Spleen (tissue), 7 donors: ENCODE data around the gene CCDC149.

Experiments used
- POLR2A ChIP-seq, 3 donors: fragments of 450-650 bp; IDR thresholded peaks; one replicate each; pipeline ENCODE4 v1.5.1; 2017; ENCODE audit warnings: antibody characterized with exemption in 3 of 3, mild to moderate bottlenecking in 1 of 3
- TF ChIP-seq, protein P1 (sequence below), 11 experiments: fragments of 200-600 bp in 7 of 11; fragments of 450-650 bp in 4 of 11; sonication (generic) in 4 of 11; IDR thresholded peaks in 8 of 11; conservative IDR thresholded peaks in 3 of 11; 1 replicate in 7 of 11; 2 replicates in 4 of 11; pipeline versions ENCODE4 v1.4.0 to v1.8.0; 2016 to 2021; ENCODE audit warnings: antibody characterized with exemption in 11 of 11, inconsistent platforms in 4 of 11, mild to moderate bottlenecking in 1 of 11
- donor health status: DM: no; HTN: no; CAD: no; lungs with moderate emphysema.
- donor health status: DM: no; HTN: no; CAD: no.
- donor health status: DM: no; HTN: no; CAD: no.

DNA sequence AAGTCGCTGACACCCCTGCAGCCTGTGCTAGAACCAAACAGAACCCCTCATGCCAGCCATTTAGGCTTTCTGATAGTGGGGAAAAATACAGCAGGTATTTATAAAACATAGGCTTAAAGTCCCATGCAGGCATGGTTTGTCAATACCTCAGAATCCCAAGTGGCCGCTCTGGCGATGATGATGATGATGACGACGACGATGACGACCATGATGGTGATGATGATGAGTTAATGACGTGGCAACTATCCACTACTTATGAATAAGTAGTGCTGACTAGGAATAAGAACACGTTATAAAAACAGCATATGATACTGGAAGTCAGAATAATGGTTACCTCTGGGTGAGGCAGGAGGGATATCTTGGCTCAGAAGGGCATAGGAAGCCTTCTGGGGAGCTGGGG lies 18.0 kb downstream of the CCDC149 start:
- TF ChIP-seq, protein P1, sequence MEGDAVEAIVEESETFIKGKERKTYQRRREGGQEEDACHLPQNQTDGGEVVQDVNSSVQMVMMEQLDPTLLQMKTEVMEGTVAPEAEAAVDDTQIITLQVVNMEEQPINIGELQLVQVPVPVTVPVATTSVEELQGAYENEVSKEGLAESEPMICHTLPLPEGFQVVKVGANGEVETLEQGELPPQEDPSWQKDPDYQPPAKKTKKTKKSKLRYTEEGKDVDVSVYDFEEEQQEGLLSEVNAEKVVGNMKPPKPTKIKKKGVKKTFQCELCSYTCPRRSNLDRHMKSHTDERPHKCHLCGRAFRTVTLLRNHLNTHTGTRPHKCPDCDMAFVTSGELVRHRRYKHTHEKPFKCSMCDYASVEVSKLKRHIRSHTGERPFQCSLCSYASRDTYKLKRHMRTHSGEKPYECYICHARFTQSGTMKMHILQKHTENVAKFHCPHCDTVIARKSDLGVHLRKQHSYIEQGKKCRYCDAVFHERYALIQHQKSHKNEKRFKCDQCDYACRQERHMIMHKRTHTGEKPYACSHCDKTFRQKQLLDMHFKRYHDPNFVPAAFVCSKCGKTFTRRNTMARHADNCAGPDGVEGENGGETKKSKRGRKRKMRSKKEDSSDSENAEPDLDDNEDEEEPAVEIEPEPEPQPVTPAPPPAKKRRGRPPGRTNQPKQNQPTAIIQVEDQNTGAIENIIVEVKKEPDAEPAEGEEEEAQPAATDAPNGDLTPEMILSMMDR (IDR thresholded peaks at IDR 0.05 in 8 of 11, conservative IDR thresholded peaks at IDR 0.05 in 3 of 11), result no peak
- TF ChIP-seq POLR2A (IDR thresholded peaks at IDR 0.05), result no peak
